GM18868 (cell line): ENCODE measurements around the gene IL1RL2.

Source experiments
- ATAC-seq: cut with Tn5 transposase; IDR thresholded peaks from one replicate; pipeline ENCODE4 v1.9.1; 2021; ENCODE audit warnings: mild to moderate bottlenecking, moderate library complexity; ENCODE audit not compliant: unreplicated experiment

IL1RL2 gene

DNA sequence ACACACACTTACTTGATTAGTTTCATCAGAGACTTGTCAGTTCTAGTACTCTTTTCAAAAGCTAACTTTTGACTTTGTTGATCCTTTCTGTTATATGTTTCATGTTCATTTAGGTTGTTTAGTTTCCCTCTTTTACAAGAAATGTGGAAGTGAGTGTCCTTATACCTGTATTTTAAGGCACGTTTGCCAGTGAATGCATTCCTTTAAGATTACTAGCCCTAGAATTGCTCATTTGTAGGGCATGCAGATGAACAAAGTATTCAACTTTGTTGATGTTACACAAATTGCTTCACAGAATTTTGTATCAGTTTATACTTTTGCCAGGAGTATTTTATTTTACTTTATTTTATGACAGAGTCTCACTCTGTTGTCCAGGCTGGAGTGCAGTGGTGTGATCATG is 6.3 kb downstream of the IL1RL2 start:
- no peak for ATAC-seq

DNA sequence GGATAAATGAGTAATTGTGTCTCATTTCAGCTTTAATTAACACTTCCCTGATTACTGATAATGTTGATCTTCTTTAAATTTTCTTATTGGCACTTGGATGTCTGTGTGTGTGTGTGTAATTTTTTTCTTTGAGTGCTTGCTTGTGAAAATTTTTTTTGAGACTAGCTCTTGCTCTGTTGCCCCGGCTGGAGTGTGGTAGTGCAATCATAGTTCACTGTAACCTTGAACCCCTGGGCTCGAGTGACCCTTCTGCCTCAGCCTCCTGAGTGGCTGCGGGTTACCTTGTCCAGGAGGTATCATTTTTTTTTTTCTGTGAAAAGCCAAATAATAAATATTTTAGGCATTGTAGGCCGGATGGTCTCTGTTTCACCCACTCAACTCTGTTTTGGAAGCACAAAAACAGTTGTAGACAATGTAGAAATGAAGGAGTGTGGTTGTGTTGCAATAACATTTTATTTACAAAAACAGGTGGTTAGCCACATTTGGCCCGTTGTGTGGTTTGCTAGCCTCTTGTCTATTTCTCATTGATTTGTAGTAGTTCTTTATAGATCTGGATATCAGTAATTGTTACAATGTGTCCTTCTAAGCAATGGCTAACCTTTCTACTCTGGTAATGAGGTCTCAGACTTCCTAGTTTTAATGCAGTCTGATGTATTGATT is 7.9 kb downstream of the IL1RL2 start:
- ATAC-seq = no peak

DNA sequence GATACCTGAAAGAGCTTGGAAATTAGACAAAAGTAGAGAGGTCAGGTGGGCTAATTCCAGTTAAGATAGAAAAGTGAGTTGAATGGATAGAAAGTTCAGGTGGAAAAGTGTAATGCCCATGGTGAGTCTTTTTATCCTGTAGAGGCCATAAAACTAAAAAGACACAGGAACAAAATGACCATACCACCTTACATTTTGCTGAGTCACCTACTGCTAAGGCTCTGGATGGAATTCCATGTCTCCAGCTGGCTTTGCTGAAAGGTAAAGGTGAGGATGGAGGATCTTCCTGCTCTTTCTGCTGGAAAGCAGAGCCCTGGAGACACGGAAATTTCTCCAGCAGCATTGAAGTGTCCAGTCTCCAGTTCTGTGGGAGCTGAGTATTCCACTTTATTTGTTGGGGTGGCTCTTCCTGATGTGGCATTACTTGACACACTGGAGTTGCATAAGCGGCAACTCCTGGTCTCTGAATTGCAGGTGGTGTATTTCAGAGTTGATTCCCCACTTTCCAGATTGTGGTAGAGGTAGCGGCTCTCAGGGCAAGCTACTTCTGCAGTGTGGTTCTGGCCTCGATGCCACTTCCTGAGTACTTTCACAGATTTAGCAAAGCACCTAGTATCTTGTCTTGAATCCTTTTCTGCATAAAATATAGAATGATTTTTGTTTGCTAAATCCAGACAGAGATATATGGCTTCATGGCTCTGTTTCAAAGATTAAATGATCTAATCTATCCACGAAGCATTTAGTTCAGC is 10.7 kb downstream of the IL1RL2 start:
- no peak for ATAC-seq

DNA sequence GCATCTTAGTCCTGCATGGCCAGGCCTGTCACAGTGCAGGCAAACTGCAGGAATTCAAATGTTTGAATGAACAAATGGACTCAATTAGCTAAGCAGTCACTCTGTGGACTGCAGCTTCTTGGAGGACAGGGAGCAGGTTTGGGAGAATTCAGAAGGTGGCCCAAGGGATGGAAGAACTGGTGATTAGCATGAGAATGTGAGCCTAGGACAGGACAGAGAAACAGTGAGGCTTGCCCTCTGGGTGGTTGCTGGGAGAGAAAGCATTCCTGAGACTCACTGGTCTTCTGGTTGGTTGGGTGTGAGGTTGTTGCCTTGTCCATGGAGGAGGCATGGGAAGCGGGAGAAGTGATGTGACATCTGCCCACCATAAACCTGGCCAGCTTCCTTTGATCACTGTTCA is 13.7 kb downstream of the IL1RL2 start:
- ATAC-seq = no peak

DNA sequence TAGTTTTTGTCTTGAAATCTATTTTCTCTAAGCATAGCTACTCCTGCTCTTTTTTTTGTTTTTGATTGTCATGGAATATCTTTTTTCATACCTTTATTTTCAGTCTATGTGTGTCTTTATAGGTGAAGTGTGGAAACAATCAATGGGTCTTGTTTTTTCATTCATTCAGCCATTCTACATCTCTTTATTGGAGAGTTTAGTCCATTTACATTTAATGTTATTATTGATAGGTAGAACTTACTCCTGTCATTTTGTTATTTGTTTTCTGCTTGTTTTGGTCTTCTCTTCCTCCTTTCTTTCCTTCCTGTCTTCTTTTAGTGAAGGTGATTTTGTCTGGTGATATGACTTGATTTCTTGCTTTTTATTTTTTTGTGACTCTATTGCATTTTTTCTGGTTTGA is 17.8 kb downstream of the IL1RL2 start:
- no peak for ATAC-seq

DNA sequence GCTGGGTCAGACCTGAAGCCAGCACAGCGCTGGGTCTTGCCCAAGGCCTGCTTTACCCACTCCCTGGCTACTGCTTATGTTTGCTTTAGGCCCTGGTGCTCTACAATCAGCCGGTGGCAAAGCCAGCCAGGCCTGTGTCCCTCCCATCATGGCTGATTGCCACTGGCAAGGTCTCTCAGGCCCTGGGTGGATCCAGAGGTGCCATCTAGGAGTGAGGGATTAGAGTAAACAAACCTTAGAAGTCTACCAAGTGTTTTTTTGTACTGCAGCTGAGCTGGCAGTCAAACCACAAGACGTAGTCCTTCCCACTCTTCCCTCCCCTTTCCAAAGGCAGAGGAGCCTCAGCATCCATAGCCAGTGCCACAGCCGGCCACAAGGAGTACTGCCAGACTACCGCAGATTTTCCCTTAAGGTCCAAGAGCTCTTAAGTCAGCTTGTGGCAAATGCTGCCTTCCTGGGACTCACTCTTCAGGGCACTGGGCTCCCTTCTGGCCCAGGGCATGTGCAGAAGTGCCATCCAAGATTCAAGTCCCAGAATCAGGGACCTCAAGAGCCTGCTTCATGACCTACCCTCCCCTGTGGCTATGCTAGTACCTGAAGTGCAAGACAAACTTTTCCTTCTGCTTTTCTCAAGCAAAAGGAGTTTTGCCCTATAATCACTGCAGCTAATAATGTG is 20.0 kb downstream of the IL1RL2 start:
- ATAC-seq = no peak

DNA sequence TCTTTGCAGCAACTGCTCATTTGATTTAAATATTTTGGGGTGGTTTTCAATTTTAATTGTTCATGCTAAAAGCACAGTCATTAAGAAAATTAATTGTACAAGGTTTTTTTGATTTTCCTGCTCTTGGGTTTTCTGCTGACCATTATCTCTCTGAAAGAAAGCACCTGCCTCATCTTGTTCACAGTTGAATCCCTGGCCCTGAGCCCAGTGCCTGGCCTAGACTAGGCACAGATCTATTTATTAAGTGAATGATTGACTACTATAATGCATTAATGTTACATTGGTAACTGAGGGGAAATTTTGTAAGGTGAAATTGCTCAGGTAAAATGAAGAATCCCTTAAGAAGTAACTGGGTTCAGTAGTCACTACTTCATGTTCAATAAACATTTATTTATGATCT is 22.0 kb downstream of the IL1RL2 start:
- ATAC-seq = no peak

DNA sequence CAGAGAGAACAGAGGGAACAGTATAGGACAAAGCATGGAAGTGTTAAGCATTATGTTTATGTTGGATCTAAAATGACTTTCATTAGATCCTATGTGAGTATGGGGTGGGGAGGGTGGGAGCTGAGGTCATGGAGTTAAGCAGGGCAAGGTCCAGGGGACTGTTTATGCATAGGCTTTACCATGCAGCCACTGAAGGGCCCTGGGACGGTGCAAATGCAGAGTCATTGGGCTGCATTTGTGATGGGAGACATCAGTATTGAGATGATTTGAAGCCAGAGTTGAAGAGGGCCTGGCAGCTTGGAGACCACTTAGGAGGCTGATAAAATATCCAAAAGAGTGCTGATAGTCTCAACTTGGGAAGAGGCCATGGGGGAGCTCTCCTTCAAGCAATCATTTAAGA is 22.7 kb downstream of the IL1RL2 start:
- ATAC-seq = no peak

DNA sequence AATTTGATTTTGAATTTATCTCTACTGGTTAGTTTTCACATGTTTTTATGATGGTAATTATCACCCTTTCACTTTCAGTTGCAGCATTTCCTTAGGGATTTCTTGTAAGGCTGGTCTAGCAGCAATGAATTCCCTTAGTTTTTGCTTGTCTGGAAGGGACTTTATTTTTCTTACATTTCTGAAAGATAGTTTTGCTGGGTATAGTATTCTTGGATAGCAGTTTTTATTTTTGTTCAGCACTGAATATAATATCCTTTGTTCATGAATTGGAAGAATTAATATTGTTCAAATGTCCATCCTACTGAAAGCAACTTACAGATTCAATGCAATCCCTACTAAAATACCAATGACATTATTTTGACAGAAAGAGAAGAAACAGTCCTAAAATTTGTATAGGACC is 30.2 kb downstream of the IL1RL2 start:
- no peak for ATAC-seq

DNA sequence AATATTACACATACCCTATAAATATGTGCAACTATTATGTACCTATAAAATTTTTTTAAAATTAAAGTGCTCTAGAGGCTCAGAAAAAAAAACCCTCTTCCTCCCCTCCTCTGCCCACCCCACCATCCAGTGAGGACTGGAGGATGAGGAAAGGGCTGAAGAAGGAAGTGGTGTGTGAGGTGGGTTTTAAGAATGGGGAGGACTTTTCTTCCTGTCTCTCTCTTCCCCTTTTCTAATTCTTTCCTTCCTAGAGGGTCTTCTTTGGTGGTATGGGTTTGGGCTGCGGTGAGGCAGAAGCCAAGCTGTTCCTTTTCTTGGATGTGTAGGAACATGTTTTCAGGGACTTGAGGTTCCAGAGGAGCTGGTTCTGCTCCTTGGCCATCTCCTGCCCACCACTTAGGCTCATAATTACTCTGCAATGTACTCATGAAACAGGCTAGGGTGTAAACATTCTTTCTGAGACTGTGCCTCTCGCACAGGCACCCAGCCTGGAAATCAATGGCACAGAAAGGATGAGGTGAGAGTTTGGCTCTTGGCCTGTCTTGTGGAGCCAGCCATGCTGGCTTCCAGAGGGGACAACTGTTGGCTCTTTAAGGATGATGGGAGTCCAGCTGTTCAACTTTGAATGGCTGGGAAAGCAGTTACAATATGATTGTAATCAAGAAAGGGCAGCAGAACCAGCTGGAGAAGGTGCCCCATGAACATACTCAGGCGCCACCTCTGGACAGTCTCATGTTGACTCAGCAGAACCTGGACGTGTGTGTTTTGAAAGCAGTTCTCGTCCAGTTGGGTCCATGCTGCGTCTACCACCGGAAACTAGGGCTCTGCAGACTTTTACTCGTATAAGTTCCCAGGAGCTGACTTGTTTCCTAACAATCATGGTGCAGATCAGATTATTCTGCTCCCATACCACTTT is 38.3 kb downstream of the IL1RL2 start:
- ATAC-seq = no peak

DNA sequence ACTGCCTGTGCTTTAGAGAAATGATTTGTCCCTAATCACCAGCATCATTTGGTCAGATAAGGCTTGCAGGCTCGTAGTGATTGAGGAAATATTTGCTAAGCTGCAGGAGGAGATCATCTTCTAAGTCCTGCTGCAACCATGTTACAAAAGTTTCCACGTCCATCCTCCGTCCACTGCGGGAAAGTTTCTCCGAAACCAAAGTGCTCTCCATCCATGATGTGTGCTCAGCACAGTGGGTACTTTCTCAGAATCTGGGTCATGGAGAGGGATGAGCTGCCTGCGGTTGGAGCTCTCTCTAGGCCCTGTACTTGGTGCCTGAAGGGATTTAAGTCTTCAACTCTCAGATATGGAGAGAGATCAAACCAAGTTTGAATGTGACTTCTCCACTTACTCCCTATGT is 39.3 kb downstream of the IL1RL2 start:
- no peak for ATAC-seq

DNA sequence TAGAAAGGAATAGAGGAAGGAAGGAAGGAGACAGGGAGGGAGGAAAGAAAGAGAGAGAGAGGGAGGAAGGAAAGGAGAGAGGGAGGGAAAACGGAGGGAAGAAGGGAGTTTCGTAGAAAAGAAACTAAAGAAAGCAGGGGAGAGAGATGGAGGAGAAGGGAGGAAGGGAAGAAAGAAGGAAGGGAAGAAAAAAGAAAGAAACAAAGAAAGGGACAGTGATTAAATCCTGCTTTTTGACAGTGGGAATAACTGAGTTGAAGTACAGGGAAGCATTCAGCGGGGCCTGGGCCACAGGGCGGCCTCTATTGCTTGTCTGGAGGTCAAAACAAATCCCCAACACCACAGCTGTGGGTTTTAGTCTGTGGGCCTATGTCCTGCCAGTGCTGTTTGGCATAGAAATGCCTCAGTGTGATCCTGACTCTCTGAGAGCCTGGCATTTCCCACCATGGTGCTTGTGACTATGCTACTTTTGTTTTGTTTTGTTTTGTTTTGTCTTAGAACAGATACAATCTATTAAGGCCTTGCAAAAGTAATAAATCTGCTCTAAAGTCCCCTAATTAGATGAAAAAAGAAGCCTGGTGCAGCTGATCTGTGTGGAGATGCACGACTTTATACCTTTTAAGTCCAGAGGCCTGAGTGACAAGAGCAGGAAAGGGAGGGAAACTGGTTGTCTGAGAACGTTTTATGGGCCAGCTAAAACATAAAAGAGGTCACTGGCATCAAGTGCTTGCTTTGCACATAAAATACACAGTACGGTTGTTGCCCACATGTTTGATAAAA is 40.0 kb downstream of the IL1RL2 start:
- no peak for ATAC-seq

DNA sequence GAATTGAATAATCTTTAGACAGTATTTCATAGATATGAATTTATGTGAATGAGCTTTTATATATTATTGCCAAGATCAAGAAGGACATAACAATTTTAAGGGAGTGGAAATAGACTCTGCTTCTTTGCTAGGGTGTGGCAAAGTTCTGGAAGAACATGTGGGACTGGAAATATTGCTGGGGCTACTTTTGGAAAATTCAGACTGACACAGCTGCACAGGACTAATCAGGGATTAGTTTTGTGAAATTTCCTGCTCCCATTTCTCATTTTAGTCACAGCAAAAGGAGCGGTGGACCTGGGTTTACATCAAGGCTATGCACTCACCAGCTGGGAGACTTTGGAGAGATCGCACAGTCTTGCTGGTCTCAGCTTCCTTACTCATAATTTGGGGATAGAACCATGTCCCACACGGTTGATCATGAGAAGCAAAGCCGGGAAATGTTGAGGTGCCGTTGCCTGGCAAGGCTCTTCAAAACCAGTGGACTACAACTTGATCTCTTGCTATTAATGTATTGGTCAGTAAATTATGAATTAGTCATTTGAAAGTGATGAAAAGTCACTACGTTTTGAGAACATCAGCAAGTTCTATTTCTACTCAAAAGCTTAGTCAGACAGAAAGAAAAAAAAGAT is 42.4 kb downstream of the IL1RL2 start:
- no peak for ATAC-seq

DNA sequence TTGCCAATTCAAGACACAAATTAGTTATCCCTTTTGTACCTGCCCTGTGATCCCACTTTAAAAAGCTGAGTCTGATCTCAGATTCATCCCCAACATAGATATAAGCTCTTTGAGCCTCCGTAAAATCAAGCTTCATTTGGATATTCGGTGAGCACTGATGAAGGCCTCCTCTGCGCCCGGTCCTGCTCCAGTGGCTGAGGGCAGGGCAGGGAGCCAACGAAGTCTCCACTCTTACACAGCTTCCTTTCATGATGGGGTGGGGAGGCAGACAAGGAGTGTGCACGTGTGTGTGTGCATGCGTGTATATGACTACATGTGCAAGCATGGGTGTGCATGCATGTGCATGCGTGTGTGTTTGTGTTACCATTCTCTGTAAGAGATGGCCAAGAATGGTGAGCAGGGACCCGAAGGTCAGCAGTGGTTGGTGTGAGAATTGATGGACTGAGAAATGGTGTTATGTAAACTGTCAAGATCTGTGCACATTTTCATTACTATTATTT is 43.6 kb downstream of the IL1RL2 start:
- no peak for ATAC-seq

DNA sequence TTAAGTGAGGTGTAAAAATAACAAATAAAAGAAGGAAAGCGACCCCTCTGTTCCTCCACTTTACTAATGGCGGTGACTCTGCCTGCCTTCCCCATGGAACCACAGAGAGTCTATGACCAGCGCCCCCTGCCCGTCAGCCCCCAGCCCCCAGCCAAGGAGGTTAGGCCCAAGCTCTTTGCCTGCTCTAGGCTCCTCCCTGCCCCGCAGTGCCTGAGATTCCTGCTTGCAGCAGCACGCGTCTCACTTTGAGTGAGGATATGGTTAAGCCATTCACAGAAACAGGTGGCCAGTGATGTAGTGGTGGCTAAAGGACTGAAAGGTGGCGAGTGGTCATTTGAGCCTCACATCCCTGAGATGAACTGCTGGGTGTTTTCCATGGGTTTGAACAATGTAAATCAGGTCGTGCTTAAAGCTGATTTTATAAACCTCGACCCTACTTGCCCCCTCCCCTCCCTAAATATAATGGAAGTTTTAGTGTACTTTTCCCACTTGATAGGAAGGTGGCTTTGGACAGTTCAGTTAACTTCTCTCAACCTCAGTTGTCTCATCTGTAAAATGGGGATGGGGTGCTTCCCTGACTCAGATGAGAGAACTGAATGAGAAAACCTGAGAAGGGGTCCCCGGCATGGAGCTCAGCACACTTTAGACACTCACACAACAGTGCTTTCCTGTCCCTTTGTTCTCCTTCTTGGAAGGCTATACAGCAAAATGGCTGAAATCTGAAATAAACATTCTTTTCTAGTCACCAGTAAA is 46.5 kb downstream of the IL1RL2 start:
- ATAC-seq = no peak

DNA sequence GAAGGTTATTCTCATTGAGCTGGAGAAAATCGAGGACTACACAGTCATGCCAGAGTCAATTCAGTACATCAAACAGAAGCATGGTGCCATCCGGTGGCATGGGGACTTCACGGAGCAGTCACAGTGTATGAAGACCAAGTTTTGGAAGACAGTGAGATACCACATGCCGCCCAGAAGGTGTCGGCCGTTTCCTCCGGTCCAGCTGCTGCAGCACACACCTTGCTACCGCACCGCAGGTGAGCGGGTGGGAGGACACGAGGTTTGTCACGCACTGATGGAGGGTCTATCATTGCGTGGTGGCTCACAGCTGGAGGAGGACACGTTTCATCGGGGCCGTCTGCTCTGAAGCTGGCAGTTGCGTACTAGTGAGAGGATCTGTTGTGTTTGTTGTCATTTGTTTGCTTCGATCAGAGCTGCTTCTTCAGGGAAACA is 48.2 kb downstream of the IL1RL2 start:
- no peak for ATAC-seq

DNA sequence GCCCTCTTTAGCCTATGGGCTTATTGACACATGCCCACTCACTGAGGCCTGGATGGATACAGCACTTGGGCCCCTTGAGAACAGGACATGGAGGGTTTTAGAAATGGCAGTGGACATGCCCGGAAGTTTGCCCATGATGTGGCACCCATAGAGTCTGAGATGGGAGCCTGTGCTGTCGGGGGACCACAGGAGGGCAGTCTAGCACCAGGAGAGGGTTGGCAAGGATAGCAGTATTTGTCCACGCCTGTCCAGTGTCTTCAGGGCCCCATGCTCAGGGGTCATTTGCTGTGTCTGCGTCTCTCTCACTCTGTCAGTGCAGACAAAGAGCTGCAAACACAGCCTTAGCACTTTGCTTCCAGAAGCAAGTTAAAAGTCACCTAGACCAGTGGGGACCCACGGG is 48.7 kb downstream of the IL1RL2 start:
- ATAC-seq = no peak

DNA sequence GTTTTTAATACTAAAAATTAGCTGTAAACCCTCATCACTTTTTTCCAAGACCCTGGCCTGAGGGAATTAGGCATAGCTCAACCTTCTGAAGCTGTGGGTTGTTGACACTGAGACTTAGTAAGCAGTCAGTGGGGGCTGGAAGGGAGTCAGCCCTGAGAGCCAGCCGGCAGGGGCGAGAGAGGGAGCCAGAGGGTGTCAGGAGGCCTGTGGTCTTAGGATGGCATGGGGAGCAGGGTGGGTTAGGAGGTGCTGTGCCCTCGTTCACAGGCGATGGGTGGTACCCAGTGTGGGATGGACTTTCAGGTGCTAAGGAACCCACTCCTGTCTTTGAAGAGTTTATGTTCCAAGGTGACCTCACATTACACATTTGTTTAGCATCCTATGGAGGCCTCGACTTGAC is 49.3 kb downstream of the IL1RL2 start:
- ATAC-seq = no peak

DNA sequence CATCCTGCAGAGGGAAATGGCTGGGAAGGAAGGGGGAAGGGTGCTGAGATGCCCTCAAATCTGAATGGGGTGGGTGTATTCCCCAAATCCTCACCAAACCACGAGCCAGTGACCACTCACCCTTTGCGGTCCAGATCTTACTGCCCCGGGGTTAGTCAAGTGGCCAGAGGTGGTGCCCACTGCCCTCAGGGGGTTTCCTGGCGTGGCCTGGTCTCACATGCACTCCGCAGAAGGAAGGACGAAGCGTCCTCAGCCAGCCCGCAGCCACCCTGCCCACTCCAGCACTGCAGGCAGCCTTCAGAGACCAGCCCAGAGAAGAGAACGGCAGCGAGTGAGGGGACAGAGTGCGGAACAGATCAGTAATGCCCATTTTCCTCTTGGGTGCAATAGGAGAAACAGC is 50.4 kb downstream of the IL1RL2 start:
- ATAC-seq = no peak
